AG09309 (cell line): ENCODE results near the gene ETV3.

Experiments used
- DNase-seq: peaks from one replicate; pipeline ENCODE4 v3.0.0-alpha.2; 2010; ENCODE audit warnings: low read depth
- H3K4me3 ChIP-seq: 2 replicates; pipeline ENCODE4 v1.5.1; 2011; ENCODE audit warnings: mild to moderate bottlenecking, low read depth, low read length, moderate library complexity; ENCODE audit not compliant: control insufficient read depth
- CTCF ChIP-seq: IDR thresholded peaks from 2 replicates; pipeline ENCODE4 v1.5.1; 2011; ENCODE audit warnings: mild to moderate bottlenecking, low read depth, low read length, inconsistent platforms; ENCODE audit not compliant: insufficient read depth, control insufficient read depth; ENCODE audit errors: missing control alignments

Gene ETV3

DNA sequence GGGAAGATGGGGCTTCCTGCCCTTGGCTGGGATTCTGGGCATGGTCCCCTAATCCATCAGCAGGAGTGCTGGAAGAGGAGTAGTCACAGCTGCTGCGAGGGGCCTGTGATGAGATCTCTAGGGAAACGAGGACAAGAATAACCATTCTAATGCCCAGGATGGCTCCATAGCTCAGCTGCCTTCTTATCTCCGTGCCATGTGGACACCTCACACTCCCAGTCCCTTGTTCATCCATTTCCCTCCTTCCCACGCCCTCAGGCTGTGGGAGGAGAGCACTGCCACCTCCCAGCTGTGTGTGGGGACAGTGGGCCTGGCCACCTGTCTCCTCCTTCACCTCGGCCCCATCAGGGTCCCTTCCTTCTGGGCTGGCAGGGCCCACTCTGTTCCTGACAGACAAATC, 16.1 kb upstream of the ETV3 start:
- DNase-seq = no peak
- H3K4me3 ChIP-seq = no peak overlapping the region
- TF ChIP-seq CTCF = no peak

DNA sequence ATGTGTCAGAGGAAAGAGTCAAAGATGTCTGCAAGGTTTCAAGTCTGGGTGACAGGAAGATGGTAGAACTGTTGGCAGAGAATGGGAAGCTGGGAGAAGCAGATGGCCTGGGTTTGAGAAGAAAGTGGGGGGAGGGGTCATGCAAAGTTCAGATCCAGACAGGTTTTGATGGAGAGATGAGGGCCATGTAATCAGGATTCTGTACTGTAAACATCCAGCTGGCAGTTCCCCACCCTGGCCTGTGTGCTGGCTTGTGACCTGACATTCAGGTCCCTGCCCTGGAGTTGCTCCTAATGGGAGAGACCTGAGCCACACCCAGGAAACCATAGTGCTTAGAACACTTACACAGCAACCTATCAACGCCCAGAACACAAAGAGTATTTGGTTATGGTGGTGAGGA, 15.6 kb upstream of the ETV3 start:
- no peak overlapping the region for H3K4me3 ChIP-seq
- no peak for TF ChIP-seq CTCF
- DNase-seq = no peak

- H3K4me3 ChIP-seq = no peak overlapping the region
- TF ChIP-seq CTCF = no peak
- no peak for DNase-seq
Measured at GRCh38 chr1:157152510-157152909, 14.3 kb upstream of the ETV3 start.

DNA sequence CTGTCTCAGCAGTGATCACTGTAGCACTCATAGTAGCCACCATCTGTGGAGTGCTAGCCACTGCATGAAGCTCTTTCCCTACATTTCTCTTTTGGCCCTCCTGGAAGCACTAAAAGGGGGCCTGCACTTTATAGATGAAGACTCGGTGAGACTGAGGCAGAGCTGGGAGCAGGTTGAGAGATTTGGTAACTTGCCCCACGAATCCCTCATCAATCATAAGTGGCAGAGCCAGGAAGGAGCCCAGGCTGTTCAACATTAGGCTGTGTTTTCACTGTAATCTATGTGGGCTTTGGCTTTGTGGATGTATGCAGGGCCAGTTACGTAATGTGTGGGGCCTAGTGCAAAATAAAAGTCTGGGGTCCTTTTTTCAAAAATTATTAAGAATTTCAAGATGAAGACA, 13.3 kb upstream of the ETV3 start:
- H3K4me3 ChIP-seq = no peak overlapping the region
- no peak for DNase-seq
- TF ChIP-seq CTCF = no peak

GRCh38 chr1:157151073-157151472, 12.9 kb upstream of the ETV3 start:
- DNase-seq = no peak
- no peak overlapping the region for H3K4me3 ChIP-seq
- TF ChIP-seq CTCF = no peak

DNA sequence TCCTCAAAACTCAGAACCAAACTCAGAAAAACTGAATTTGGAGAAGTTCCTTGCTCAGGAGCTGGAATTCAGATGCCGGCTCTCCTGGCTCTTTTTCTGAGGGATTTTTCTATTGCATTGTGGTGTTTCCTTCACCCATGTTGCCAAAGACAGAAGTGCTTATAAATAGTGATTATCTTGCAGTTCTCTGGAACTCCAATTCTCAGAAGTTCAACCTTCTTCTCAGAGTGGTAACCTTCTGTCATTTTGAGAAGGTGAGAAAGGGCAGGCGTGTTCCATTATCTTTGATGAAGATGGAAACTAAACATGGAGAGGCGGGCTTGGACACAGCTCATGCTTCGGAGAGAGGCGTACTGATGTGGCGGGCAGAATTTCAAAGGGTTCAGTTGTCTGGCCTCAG, 12.4 kb upstream of the ETV3 start:
- no peak for DNase-seq
- no peak for TF ChIP-seq CTCF

More for the DNA sequence above, 12.4 kb upstream of the ETV3 start:
- H3K4me3 ChIP-seq = no peak overlapping the region
